DND-41 (cell line): Measurements from ENCODE around the gene PCBP4.

Experiments
- CTCF ChIP-seq: IDR thresholded peaks from 2 replicates; pipeline ENCODE4 v1.5.1; 2012; ENCODE audit warnings: borderline replicate concordance, low read length, moderate library complexity, mild to moderate bottlenecking; ENCODE audit not compliant: poor library complexity, severe bottlenecking; ENCODE audit errors: extremely low read depth
- EZH2 ChIP-seq: IDR thresholded peaks from 3 replicates; pipeline ENCODE4 v1.6.1; 2012; ENCODE audit warnings: borderline replicate concordance, low read depth, mild to moderate bottlenecking, moderate library complexity, low read length, inconsistent platforms; ENCODE audit not compliant: severe bottlenecking

- TF ChIP-seq CTCF, result no peak
- no peak for TF ChIP-seq EZH2
Measured at GRCh38 chr3:51960386-51960785, 6.9 kb downstream of the PCBP4 start.
